Activated CD8-positive, alpha-beta T cell treated with anti-CD3 and anti-CD28 coated beads, Interleukin-2, amount 10 ng/mL, durations not matched to agents 7 days and 5 days (primary cell): ENCODE data around the gene CHST7. TPM values are rescaled to one million over a fixed set of nuclear protein-coding genes. Genes with fewer than 3 reads are reported as not detected.

ENCODE experiments used
- ATAC-seq: fragments of 150-1000 bp; cut with Tn5 transposase; one replicate; pipeline ENCODE4 v1.10.0; 2021; ENCODE audit warnings: moderate library complexity
- CTCF ChIA-PET: fragments of 350-600 bp; sonication (Branson Sonifier 250); formaldehyde crosslinking; loops from one replicate; lab custom pipeline; 2021; ENCODE audit warnings: antibody characterized with exemption; lab: Charles Lee
- POLR2A ChIA-PET: fragments of 350-600 bp; sonication (Branson Sonifier 250); formaldehyde crosslinking; loops from one replicate; lab custom pipeline; 2021; ENCODE audit warnings: antibody characterized with exemption; lab: Charles Lee
- DNase-seq: peaks from one replicate; pipeline ENCODE4 v3.0.0-alpha.2; 2020
- H3K27ac Mint-ChIP-seq: one replicate; pipeline ENCODE4 v1.8.0; 2021; ENCODE audit warnings: mild to moderate bottlenecking, mixed read lengths
- H3K27me3 Mint-ChIP-seq: one replicate; pipeline ENCODE4 v1.8.0; 2021; ENCODE audit warnings: low read depth, mixed read lengths
- H3K36me3 Mint-ChIP-seq: one replicate; pipeline ENCODE4 v1.8.0; 2021; ENCODE audit warnings: low read depth, mixed read lengths
- H3K4me1 Mint-ChIP-seq: one replicate; pipeline ENCODE4 v1.8.0; 2021; ENCODE audit warnings: low read depth, mixed read lengths
- H3K4me3 Mint-ChIP-seq: one replicate; pipeline ENCODE4 v1.8.0; 2021; ENCODE audit warnings: mild to moderate bottlenecking, mixed read lengths
- H3K9me3 Mint-ChIP-seq: one replicate; pipeline ENCODE4 v1.8.0; 2022; ENCODE audit warnings: mixed read lengths; ENCODE audit not compliant: insufficient read depth
- total RNA-seq, 2 experiments: library from RNA; stranded (reverse); gene quantifications; one replicate each; pipeline ENCODE4 v1.2.3, GENCODE V29; 2021

The CHST7 gene
- total RNA-seq, 2 experiments from 2014 or later = 5.4 to 6.5 TPM

DNA sequence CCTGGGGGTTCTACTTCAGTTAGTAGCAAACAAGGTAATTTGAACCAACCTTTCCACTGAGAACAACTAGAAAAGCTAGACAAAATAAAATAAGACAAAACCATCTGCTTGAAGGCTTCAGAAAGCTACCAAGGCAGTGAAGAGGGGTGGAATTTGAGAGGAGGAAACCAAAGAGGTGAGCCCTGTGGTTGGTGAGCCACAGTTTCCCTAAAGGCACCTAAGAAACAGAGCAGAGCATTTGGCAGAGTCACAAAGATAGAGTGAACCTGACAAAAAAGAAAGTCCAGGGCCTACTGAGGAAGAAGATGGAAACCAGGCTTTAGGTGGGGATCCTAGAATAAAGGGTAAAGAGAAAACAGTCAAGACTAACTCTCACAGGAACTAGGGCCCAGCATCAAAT is 44.3 kb downstream of the CHST7 start:
- Mint-ChIP-seq H3K4me3 (peak overlapping the region; percentile 22), H3K4me1 (peaks cover 33% of the 10 kb centered on the region), H3K27me3 (no peaks in the 10 kb centered on the region), H3K27ac (peak overlapping the region; percentile 72), H3K36me3 (peaks cover 26% of the 10 kb centered on the region), H3K9me3 (no peaks in the 10 kb centered on the region)
- ChIA-PET CTCF (interaction anchor here (0.9 to 1.4 kb wide), 2 partner anchors 24 to 45 kb away, joined by 3 read pairs; no protein-coding TSS in a partner anchor), POLR2A (no interaction called here)
- peak; percentile 64 for ATAC-seq
- peak; percentile 51 for DNase-seq

DNA sequence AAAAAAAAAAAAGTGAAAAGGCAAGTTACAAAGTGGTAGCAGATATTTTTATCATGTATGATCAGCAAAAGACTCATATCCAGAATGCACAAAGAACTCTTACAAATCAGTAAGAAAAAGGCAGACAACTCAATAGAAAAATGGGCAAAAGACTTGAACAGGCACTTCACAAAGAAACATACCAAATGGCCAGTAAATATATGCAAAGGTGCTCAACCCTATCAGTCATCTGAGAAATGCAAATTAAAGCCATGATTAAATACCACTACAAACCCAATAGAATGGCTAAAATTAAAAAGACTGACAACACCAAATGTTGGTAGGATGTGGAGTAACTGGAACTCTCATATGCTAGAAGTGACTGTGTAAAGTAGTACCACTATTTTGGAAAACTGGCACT is 45.4 kb downstream of the CHST7 start:
- Mint-ChIP-seq H3K4me1 (peaks cover 24% of the 10 kb centered on the region), H3K27ac (no peak overlapping the region), H3K4me3 (no peak overlapping the region), H3K9me3 (no peaks in the 10 kb centered on the region), H3K27me3 (no peaks in the 10 kb centered on the region), H3K36me3 (peaks cover 20% of the 10 kb centered on the region)
- POLR2A ChIA-PET = no interaction called here
- no peak for DNase-seq
- CTCF ChIA-PET = no interaction called here
- ATAC-seq = no peak

DNA sequence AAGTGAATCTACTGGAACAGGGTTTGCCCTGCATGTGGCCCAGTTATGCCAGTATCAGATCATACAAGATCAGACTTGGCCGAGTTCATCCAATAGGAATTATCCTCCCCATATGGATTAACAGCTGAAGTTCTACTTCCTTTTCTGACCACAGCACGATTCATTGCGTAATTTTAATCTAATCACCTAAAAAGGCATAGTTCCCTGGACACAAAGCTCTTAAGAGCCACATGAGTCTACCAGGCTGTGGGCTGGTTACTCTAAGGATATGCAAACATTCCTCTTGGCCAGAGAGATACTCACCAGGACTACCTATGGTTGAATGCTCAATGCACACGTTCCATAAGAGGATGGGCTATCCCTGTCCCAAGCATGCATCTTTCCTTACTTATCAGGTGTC is 46.9 kb downstream of the CHST7 start:
- H3K27ac Mint-ChIP-seq = no peak overlapping the region
- no peak overlapping the region for H3K4me3 Mint-ChIP-seq
- DNase-seq (no peak), ATAC-seq (no peak)
- ChIA-PET POLR2A (no interaction called here), CTCF (no interaction called here)
- H3K36me3 Mint-ChIP-seq = peaks cover 20% of the 10 kb centered on the region
- H3K27me3 Mint-ChIP-seq = no peaks in the 10 kb centered on the region
- no peaks in the 10 kb centered on the region for H3K9me3 Mint-ChIP-seq
- peaks cover 19% of the 10 kb centered on the region for H3K4me1 Mint-ChIP-seq

DNA sequence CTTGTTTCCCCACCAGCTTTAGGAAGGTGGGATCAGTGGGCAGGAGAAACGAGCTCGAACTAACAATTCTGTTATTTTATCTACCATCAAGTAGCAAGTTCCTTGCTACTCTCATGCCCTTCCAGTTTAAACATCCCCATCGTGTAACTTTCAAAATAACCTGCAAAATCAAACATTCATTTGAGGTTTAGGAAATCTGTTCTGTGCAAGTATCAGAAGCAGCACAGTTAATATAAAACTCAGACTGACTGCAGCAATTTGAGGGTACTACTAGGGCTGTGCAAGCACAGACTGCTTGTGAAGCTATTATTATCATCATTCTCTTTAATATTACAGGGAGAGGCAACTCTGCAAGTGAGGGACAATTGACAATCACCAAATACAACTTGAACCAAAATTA is 48.0 kb downstream of the CHST7 start:
- Mint-ChIP-seq H3K4me3 (no peak overlapping the region), H3K27me3 (no peaks in the 10 kb centered on the region), H3K36me3 (peaks cover 22% of the 10 kb centered on the region), H3K9me3 (no peaks in the 10 kb centered on the region), H3K4me1 (peaks cover 19% of the 10 kb centered on the region), H3K27ac (no peak overlapping the region)
- CTCF ChIA-PET = no interaction called here
- POLR2A ChIA-PET = no interaction called here
- ATAC-seq = no peak
- DNase-seq = no peak

DNA sequence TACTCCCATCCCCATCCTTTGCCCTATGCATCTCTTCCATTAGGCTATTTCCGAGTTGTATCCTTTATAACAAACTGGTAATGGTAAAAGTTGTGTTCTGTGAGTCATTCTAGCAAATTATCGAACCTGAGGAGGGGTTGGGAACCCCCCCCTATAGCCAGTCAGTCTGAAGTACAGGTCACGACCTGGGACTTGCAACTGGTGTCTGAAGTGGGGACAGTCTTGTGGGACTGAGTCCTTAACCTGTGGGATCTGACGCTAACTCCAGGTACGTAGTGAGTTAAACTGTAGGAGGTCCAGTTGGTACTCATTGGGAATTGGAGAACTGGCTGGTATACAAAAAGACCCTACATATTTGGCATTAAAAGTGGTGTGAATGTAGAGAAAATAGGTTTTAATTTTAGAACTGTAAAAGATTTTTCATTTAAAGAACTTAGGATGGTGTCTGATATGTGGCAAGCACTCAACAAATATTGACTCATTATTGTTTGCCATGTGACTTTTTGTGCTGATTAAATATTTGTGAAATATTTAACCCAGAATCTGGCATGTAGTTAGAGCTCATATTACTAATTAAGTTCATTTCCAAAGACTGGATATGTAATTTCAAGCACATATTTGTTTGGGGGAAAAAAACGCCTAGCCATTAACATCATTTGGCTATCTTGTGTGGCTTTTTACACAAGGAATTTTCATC is 50.7 kb downstream of the CHST7 start:
- no peak overlapping the region for H3K4me3 Mint-ChIP-seq
- POLR2A ChIA-PET = interaction anchor here (1.1 kb wide), 1 partner anchor 26 kb away, joined by 3 read pairs; no protein-coding TSS in a partner anchor
- DNase-seq (no peak), ATAC-seq (no peak)
- H3K27ac Mint-ChIP-seq = no peak overlapping the region
- peaks cover 25% of the 10 kb centered on the region for H3K4me1 Mint-ChIP-seq
- peaks cover 11% of the 10 kb centered on the region for H3K36me3 Mint-ChIP-seq
- no peaks in the 10 kb centered on the region for H3K9me3 Mint-ChIP-seq
- no peaks in the 10 kb centered on the region for H3K27me3 Mint-ChIP-seq
- CTCF ChIA-PET = no interaction called here

DNA sequence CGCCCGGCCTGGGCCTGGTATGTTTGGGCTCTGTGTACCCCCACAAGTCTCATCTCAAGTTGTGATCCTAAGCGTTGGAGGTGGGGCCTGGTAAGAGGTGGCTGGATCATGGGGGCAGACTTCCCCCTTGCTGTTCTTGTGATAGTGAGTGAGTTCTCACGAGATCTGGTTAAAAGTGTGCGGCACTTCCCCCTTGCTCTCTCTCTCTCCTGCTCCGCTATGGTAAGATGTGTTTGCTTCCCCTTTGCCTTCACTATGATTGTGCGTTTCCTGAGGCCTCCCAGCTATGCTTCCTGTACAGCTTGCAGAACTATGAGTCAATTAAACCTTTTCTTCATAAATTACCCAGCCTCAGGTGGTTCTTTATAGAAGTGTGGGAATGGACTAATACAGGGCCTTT is 53.0 kb downstream of the CHST7 start:
- DNase-seq = no peak
- Mint-ChIP-seq H3K36me3 (peaks cover 13% of the 10 kb centered on the region), H3K9me3 (no peaks in the 10 kb centered on the region), H3K27me3 (no peaks in the 10 kb centered on the region), H3K4me3 (no peak overlapping the region), H3K27ac (peak overlapping the region; percentile 60), H3K4me1 (peaks cover 28% of the 10 kb centered on the region)
- ChIA-PET CTCF (no interaction called here), POLR2A (no interaction called here)
- ATAC-seq = no peak

DNA sequence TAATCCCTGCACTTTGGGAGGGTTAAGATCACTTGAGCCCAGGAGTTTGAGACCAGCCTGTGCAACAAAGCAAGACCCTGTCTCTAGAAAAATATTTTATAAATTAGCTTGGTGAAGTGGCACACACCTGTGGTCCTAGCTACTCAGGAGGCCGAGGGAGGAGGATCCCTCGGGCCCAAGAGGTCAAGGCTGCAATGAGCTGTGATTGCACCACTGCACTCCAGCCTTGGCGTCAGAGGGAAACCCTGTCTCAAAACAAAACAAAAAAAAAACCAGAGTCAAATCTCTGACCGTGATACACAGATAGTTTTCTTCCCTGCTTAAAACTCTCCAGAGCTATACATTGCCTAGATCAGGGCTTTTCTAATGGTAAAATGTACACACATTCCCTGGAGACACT is 53.5 kb downstream of the CHST7 start:
- Mint-ChIP-seq H3K9me3 (no peaks in the 10 kb centered on the region), H3K36me3 (peaks cover 13% of the 10 kb centered on the region), H3K4me1 (peaks cover 28% of the 10 kb centered on the region), H3K27ac (no peak overlapping the region), H3K4me3 (no peak overlapping the region), H3K27me3 (no peaks in the 10 kb centered on the region)
- ChIA-PET CTCF (no interaction called here), POLR2A (no interaction called here)
- no peak for DNase-seq
- ATAC-seq = no peak

DNA sequence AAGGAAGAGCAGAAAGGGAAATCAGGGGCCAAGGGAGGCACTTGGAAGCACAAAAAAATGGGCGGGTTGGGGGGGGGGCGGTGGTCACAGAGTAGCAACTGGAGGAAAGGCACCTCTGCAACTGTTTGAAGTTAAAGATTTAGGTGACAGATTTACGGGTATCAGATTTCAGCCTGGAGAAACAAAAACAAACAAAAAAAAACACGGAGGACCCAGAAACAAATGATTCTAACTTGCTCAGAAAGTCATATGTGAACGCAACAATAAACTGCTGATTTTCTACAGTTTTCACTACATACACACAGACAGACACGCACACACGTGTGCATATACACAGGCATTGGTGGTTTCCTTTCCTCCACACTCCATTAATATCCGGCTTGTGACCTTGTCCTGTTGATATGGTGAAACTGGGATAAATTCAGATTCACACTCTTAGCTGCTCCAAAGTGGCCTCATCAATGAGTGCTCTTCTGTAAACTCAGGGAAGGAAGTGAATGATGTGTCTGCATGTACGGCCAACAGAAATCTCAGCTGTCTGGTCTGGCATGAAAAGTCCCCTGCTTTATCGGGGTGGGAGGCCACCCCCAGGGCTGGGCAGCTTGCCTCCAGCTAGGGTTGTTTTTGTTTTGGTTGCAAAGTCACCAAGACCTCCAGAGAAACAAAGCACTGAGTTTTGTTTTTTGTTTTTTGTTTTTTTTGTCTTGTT is 54.3 kb downstream of the CHST7 start:
- H3K4me1 Mint-ChIP-seq = peaks cover 28% of the 10 kb centered on the region
- H3K4me3 Mint-ChIP-seq = no peak overlapping the region
- H3K27ac Mint-ChIP-seq = no peak overlapping the region
- DNase-seq (no peak), ATAC-seq (no peak)
- H3K36me3 Mint-ChIP-seq = peaks cover 13% of the 10 kb centered on the region
- ChIA-PET CTCF (no interaction called here), POLR2A (no interaction called here)
- no peaks in the 10 kb centered on the region for H3K9me3 Mint-ChIP-seq
- no peaks in the 10 kb centered on the region for H3K27me3 Mint-ChIP-seq

DNA sequence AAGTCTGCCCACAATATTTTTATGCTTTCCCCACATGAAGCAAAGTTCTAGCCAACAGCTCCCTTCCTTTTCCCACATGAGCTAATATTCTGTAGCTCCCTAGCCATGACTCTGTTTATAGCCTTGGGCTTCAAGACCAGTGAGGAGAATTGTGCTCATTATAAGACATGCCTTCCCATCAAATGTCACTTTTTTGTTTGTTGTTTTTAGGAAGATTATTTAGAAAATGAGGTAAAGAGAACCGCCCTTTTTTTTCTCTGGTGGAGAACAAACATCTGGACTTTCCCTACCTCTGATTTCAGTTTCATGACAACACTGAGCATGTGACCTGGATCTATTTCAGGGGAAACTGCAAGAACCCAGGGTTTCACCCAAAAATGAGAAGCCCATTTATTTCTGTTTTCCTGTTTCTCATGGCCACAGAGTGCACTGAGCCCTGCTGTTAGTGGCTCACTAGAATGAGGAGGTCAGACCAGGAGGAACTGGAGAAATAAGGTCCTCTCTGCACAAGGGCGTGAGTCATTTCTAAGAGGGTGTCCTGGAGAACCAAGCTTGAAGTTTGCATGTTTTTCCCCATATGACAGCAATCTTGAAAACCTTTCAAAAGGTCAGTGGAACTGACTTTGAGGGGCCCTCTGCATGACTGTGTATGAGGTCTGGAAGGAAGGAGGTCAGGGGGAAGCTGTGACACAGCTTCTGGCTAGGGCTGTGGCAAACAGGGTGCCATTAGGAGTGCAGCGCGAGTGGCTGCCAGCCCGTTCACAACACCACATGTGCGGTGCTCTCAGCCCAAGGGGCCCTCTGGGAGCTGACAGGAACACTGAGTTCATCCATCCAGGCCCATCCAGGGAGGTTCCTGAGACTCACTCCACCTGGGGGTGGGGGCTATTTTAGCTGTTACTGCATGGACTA is 55.2 kb downstream of the CHST7 start:
- CTCF ChIA-PET = interaction anchor here (0.8 to 0.9 kb wide), 2 partner anchors 12 to 56 kb away, joined by 3 read pairs; no protein-coding TSS in a partner anchor

DNA sequence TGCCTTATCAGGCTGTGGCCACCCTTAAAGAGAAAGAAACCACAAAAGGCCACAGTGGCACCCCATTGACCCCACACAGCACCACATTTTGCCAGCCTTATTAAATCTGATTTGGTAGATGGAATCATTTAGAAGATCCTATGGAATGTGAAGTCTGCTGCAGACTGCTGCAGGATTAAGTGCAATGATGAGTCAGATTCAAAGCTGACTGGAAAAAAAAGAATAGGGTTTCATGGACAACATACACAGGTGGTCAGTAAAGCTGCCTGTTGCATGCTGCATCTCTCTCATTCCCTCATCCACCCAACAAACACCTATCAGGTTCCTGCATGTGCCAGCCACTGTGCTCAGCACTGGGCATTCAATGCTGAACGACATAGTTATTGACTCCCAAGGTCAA is 56.6 kb downstream of the CHST7 start:
- ChIA-PET POLR2A (no interaction called here), CTCF (interaction anchor here (0.8 to 0.9 kb wide), 2 partner anchors 13 to 58 kb away, joined by 3 read pairs; no protein-coding TSS in a partner anchor)
- Mint-ChIP-seq H3K36me3 (peaks cover 13% of the 10 kb centered on the region), H3K27me3 (no peaks in the 10 kb centered on the region), H3K4me3 (no peak overlapping the region), H3K9me3 (no peaks in the 10 kb centered on the region), H3K27ac (no peak overlapping the region), H3K4me1 (peaks cover 38% of the 10 kb centered on the region)
- ATAC-seq (no peak), DNase-seq (no peak)

More for the DNA sequence above, 55.2 kb downstream of the CHST7 start:
- POLR2A ChIA-PET = no interaction called here
- H3K27me3 Mint-ChIP-seq = no peaks in the 10 kb centered on the region
- H3K27ac Mint-ChIP-seq = no peak overlapping the region
- no peaks in the 10 kb centered on the region for H3K9me3 Mint-ChIP-seq
- ATAC-seq = no peak
- peaks cover 31% of the 10 kb centered on the region for H3K4me1 Mint-ChIP-seq
- no peak overlapping the region for H3K4me3 Mint-ChIP-seq
- no peak for DNase-seq
- H3K36me3 Mint-ChIP-seq = peaks cover 13% of the 10 kb centered on the region

DNA sequence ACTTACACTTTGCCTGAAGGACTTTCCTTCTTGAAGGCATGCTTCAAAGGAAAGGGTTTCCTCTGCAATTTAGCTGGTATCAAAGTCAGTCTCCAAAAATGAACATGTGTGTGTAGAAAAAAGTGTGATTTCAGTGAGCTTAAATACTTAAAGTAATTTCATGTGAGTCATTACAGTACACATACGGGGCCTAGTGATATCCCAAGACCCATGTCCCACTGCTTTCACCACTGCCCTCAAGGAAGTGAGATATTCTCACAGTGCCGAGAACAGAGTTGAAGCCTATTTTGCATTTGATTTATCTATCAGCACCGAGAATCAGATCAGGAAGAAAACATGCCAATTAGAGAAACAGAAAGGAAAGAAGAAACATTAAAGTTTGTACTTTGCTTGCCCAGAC is 61.0 kb downstream of the CHST7 start:
- CTCF ChIA-PET = interaction anchor here (2.1 kb wide), 1 partner anchor 59 kb away, joined by 5 read pairs; no protein-coding TSS in a partner anchor
- H3K9me3 Mint-ChIP-seq = no peaks in the 10 kb centered on the region
- ATAC-seq (no peak), DNase-seq (no peak)
- H3K4me3 Mint-ChIP-seq = no peak overlapping the region
- H3K36me3 Mint-ChIP-seq = peaks cover 6% of the 10 kb centered on the region
- POLR2A ChIA-PET = interaction anchor here (0.6 kb wide), 1 partner anchor 29 kb away, joined by 3 read pairs; no protein-coding TSS in a partner anchor
- H3K4me1 Mint-ChIP-seq = peaks cover 28% of the 10 kb centered on the region
- no peaks in the 10 kb centered on the region for H3K27me3 Mint-ChIP-seq
- no peak overlapping the region for H3K27ac Mint-ChIP-seq
